KMS-11 (cell line): ENCODE results near the gene HOXC5.
"Not testable (repeated sequence)": the region's sequence is repeated elsewhere in the genome, so short reads cannot be mapped to it uniquely, and the experiment has no call there.

Experiments used
- H2AFZ ChIP-seq: fragments of 200-600 bp; sonication (generic); 2 replicates; pipeline ENCODE4 v1.6.1; 2016; ENCODE audit warnings: antibody characterized with exemption, mixed run types, low read depth
- H3K27ac ChIP-seq: fragments of 200-600 bp; sonication (generic); 2 replicates; pipeline ENCODE4 v1.6.1; 2016; ENCODE audit warnings: mild to moderate bottlenecking, mixed run types
- H3K27me3 ChIP-seq: fragments of 200-600 bp; sonication (generic); 2 replicates; pipeline ENCODE4 v1.6.1; 2017; ENCODE audit warnings: mild to moderate bottlenecking, low read depth, mixed run types, moderate library complexity; ENCODE audit not compliant: insufficient read depth
- H3K36me3 ChIP-seq: fragments of 200-600 bp; sonication (generic); 2 replicates; pipeline ENCODE4 v1.6.1; 2017; ENCODE audit warnings: mild to moderate bottlenecking, mixed run types; ENCODE audit not compliant: insufficient read depth
- H3K4me1 ChIP-seq: fragments of 200-600 bp; sonication (generic); 2 replicates; pipeline ENCODE4 v1.6.1; 2016; ENCODE audit warnings: mild to moderate bottlenecking, low read depth, mixed run types; ENCODE audit not compliant: poor library complexity, severe bottlenecking
- H3K4me2 ChIP-seq: fragments of 200-600 bp; sonication (generic); 2 replicates; pipeline ENCODE4 v1.7.0; 2016; ENCODE audit warnings: mild to moderate bottlenecking, mixed run types
- H3K4me3 ChIP-seq: fragments of 200-600 bp; sonication (generic); IDR thresholded peaks from 2 replicates; pipeline ENCODE4 v1.6.1; 2017; ENCODE audit warnings: low read depth, low read length, mixed read lengths; ENCODE audit not compliant: insufficient read depth
- H3K79me2 ChIP-seq: fragments of 200-600 bp; sonication (generic); 2 replicates; pipeline ENCODE4 v1.6.1; 2016; ENCODE audit warnings: low read depth, mixed run types; ENCODE audit not compliant: insufficient read depth
- H3K9ac ChIP-seq: fragments of 200-600 bp; sonication (generic); 2 replicates; pipeline ENCODE4 v1.6.1; 2016; ENCODE audit warnings: mild to moderate bottlenecking, mixed run types
- H4K20me1 ChIP-seq: fragments of 200-600 bp; sonication (generic); 2 replicates; pipeline ENCODE4 v1.6.1; 2016; ENCODE audit warnings: mild to moderate bottlenecking, mixed run types; ENCODE audit not compliant: insufficient read depth
- TF ChIP-seq, protein P1 (sequence below): fragments of 200-600 bp; sonication (generic); conservative IDR thresholded peaks from 2 replicates; pipeline ENCODE4 v1.6.1; 2017; ENCODE audit warnings: low read depth, mild to moderate bottlenecking, antibody characterized with exemption, low read length, moderate library complexity, mixed read lengths

HOXC5 gene

DNA sequence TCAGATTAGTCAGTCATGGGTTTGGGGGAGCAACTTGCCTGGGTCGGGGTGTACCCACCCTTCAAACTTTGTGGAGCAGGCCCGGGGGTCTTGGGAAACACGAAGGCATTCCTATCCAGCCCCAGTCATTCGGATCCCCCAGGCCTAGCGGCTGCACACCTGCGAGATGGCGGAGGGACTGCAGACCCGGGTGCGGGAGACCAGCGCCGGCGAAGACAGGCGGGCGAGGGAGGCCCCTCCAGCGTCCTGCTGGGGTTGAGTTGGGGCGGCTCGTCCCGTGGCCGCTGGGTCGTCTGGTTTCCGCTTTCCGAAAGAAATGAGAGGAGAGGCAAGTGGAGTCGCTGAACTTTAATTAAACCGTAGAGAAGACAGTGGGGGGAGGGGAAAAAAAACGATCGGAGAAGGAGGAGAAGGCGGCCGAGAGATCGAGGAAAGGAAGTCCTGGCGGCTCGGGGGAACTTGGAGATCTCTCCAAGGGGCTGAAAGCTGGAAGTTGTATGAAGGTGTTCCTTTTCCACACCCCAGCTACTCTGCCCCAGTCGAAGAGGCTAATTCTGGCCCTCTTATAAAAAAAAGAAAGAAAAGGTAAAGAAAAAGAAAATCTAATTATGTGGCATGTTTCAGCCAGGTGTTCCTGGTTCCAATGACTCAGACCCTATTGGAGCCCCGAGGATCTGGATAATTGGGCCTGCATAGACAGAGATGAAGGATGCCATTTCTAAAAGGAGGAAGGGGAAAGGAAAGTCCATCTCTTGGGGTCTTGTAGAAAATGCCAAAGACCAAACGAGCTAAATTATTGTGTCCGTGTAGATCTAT, 48.9 kb downstream of the HOXC5 start:
- H3K4me2 ChIP-seq, H2AFZ ChIP-seq, H3K4me3 ChIP-seq, H3K27ac ChIP-seq, H3K9ac ChIP-seq, H3K4me1 ChIP-seq, H3K36me3 ChIP-seq, H3K79me2 ChIP-seq, H4K20me1 ChIP-seq: not testable (repeated sequence)
- peaks cover 53% of the 10 kb centered on the region for H3K27me3 ChIP-seq

DNA sequence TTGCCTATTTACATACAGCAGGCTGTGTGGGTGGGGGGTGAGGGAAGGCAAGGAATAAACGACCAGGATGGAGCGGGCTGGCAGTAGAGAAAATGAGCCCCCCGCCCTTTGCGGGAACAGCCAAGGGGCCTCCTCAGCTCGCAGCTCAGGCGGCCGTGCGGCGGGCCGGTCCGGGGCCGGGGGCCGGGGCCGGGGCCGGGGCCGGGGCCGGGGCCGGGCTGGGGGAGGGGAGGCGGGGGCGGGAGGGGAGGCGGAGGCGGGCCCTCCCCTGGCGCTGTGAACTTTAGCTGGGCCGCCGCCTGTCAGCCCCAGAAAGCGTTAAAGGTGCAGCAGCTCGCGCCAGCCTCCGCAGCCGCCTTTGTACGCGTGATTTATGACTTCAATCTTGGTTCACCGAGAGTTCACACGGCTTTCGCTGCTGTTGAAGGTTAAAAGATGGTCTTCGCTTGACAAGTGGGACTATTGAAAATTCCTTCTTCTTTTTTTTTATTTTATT, 49.6 kb downstream of the HOXC5 start:
- Histone ChIP-seq H3K4me1 (no peaks in the 10 kb centered on the region), H4K20me1 (no peaks in the 10 kb centered on the region), H3K79me2 (no peaks in the 10 kb centered on the region), H3K36me3 (no peaks in the 10 kb centered on the region), H3K27ac (no peak overlapping the region), H3K4me2 (no peak overlapping the region), H3K27me3 (peaks cover 52% of the 10 kb centered on the region), H3K4me3 (no peak overlapping the region), H3K9ac (no peak overlapping the region), H2AFZ (no peak overlapping the region)
- TF ChIP-seq, protein P1, sequence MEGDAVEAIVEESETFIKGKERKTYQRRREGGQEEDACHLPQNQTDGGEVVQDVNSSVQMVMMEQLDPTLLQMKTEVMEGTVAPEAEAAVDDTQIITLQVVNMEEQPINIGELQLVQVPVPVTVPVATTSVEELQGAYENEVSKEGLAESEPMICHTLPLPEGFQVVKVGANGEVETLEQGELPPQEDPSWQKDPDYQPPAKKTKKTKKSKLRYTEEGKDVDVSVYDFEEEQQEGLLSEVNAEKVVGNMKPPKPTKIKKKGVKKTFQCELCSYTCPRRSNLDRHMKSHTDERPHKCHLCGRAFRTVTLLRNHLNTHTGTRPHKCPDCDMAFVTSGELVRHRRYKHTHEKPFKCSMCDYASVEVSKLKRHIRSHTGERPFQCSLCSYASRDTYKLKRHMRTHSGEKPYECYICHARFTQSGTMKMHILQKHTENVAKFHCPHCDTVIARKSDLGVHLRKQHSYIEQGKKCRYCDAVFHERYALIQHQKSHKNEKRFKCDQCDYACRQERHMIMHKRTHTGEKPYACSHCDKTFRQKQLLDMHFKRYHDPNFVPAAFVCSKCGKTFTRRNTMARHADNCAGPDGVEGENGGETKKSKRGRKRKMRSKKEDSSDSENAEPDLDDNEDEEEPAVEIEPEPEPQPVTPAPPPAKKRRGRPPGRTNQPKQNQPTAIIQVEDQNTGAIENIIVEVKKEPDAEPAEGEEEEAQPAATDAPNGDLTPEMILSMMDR, result no peak
